Activated T-helper 2 cell treated with anti-CD3 and anti-CD28 coated beads, Interferon-gamma antibody, Interleukin-2, Interleukin-4, amounts not matched to agents 10 μg/mL and 5 μg/mL and 100 μg/mL, durations not matched to agents 14 hours and 24 hours and 36 hours (primary cell): Measurements from ENCODE around the gene NAXD. TPM values are rescaled to one million over a fixed set of nuclear protein-coding genes. Genes with fewer than 3 reads are reported as not detected.
"Not testable (repeated sequence)": the region's sequence is repeated elsewhere in the genome, so short reads cannot be mapped to it uniquely, and the experiment has no call there.

ENCODE experiments used
- DNase-seq: peaks from one replicate; pipeline ENCODE4 v3.0.0; 2021; ENCODE audit warnings: low spot score
- H3K27ac Mint-ChIP-seq: one replicate; pipeline ENCODE4 v1.8.0; 2021; ENCODE audit warnings: mixed read lengths
- H3K27me3 Mint-ChIP-seq: one replicate; pipeline ENCODE4 v1.8.0; 2021; ENCODE audit warnings: low read depth, mixed read lengths
- H3K36me3 Mint-ChIP-seq: one replicate; pipeline ENCODE4 v1.8.0; 2021; ENCODE audit warnings: low read depth, mixed read lengths
- H3K4me1 Mint-ChIP-seq: one replicate; pipeline ENCODE4 v1.8.0; 2021; ENCODE audit warnings: low read depth, mixed read lengths
- H3K4me3 Mint-ChIP-seq: one replicate; pipeline ENCODE4 v1.8.0; 2021; ENCODE audit warnings: low read depth, mild to moderate bottlenecking, moderate library complexity, mixed read lengths
- H3K9me3 Mint-ChIP-seq: one replicate; pipeline ENCODE4 v1.8.0; 2021; ENCODE audit warnings: mixed read lengths
- intact Hi-C: fragments of 100-400 bp; cut with micrococcal nuclease; formaldehyde crosslinking; loops from one replicate; pipeline ENCODE4 v1.15.1; 2023
- total RNA-seq: library from RNA; stranded (reverse); gene quantifications from 2 replicates; pipeline ENCODE4 v1.2.3, GENCODE V29; 2022

The NAXD gene
- total RNA-seq, 1 donor from 2014 or later, result 21.7 TPM

DNA sequence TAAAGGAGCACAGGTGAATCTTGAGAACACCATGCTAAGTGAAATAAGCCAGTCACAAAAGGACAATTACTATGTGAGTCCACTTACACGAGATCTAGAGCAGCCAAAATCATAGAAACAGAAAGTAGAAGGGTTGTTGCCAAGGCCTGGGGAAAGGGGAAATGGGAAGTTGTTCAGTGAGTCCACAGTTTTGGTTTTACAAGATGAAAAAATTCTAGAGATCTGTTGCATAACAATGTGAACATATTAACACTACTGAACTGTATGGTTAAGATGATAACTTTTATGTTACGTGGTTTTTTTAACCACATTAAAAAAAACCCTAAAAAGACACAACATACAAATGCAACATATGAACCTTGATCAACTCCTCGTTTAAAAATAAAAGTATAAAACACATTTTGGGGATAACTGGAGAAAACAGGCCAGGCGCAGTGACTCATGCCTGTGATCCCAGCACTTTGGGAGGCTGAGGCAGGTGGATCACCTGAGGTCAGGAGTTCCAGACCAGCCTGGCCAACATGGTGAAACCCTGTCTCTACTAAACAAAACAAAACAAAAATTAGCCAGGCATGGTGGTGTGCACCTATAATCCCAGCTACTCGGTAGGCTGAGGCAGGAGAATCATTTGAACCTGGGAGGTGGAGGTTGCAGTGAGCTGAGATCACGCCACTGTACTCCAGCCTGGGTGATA, 43.0 kb downstream of the NAXD start:
- H3K4me3 Mint-ChIP-seq, H3K27me3 Mint-ChIP-seq, DNase-seq, intact Hi-C loops, H3K27ac Mint-ChIP-seq: not testable (repeated sequence)
- peaks cover 79% of the 10 kb centered on the region for H3K36me3 Mint-ChIP-seq
- peaks cover 26% of the 10 kb centered on the region for H3K9me3 Mint-ChIP-seq
- peaks cover 12% of the 10 kb centered on the region for H3K4me1 Mint-ChIP-seq

- Mint-ChIP-seq H3K36me3 (peaks cover 85% of the 10 kb centered on the region), H3K27ac (no peak overlapping the region), H3K4me3 (no peak overlapping the region), H3K4me1 (peaks cover 10% of the 10 kb centered on the region), H3K27me3 (no peaks in the 10 kb centered on the region), H3K9me3 (peaks cover 26% of the 10 kb centered on the region)
- no peak for DNase-seq
- intact Hi-C loops, result no loop called here
Measured at GRCh38 chr13:110661256-110661655, 45.9 kb downstream of the NAXD start.

GRCh38 chr13:110662091-110662490, 46.7 kb downstream of the NAXD start:
- Mint-ChIP-seq H3K4me3 (no peak overlapping the region), H3K9me3 (peaks cover 26% of the 10 kb centered on the region), H3K36me3 (peaks cover 89% of the 10 kb centered on the region), H3K4me1 (peaks cover 9% of the 10 kb centered on the region), H3K27me3 (no peaks in the 10 kb centered on the region), H3K27ac (no peak overlapping the region)
- intact Hi-C loops, result no loop called here
- DNase-seq, result no peak

- no peak for DNase-seq
- no peaks in the 10 kb centered on the region for H3K27me3 Mint-ChIP-seq
- H3K4me1 Mint-ChIP-seq, result peaks cover 6% of the 10 kb centered on the region
- H3K4me3 Mint-ChIP-seq, result no peak overlapping the region
- intact Hi-C loops, result no loop called here
- H3K36me3 Mint-ChIP-seq, result peaks cover 89% of the 10 kb centered on the region
- H3K9me3 Mint-ChIP-seq, result peaks cover 22% of the 10 kb centered on the region
- no peak overlapping the region for H3K27ac Mint-ChIP-seq
Measured at GRCh38 chr13:110662777-110663443, 47.6 kb downstream of the NAXD start.

DNA sequence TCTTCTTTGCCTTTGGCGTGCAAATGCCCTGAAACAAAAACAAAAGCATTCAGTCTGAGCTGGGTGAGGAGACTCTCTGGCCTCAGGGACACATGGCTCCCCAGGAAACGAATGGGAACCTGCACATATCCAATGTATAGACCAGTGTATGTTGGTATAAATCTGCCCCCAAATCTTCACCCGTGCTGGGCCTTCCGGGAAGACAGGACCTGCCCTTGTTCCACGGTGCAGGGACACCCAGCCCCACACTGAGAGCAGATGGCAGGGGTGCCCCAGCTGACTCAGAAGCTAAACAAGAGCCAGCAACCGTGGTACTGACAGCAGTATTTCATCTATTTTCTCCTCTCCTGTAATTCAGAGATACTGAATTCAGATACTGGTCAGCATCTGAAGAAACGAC, 48.1 kb downstream of the NAXD start:
- no peaks in the 10 kb centered on the region for H3K27me3 Mint-ChIP-seq
- no peak overlapping the region for H3K4me3 Mint-ChIP-seq
- peaks cover 86% of the 10 kb centered on the region for H3K36me3 Mint-ChIP-seq
- no peak overlapping the region for H3K27ac Mint-ChIP-seq
- peaks cover under 1% of the 10 kb centered on the region for H3K4me1 Mint-ChIP-seq
- DNase-seq, result no peak
- intact Hi-C loops, result no loop called here
- H3K9me3 Mint-ChIP-seq, result peaks cover 19% of the 10 kb centered on the region

DNA sequence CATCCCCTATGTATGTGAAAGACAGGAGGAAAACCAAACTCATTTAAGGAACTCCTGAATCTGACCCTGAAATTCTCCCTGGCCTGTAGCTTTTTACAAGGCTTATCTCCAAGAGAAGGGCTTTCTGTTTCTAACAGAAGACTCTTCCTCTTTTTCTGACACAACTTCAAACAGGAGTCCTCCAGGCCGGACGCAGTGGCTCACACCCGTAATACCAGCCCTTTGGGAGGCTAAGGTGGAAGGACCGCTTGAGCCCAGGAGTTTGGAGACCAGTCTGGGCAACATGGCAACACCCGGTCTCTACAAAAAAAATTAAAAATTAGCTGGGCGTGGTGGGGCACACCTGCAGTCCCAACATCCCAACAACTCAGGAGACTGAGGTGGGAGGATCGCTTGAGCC, 48.7 kb downstream of the NAXD start:
- no peak overlapping the region for H3K4me3 Mint-ChIP-seq
- H3K27ac Mint-ChIP-seq, result no peak overlapping the region
- H3K9me3 Mint-ChIP-seq, result peaks cover 19% of the 10 kb centered on the region
- H3K27me3 Mint-ChIP-seq, result no peaks in the 10 kb centered on the region
- no peak for DNase-seq
- no peaks in the 10 kb centered on the region for H3K4me1 Mint-ChIP-seq
- H3K36me3 Mint-ChIP-seq, result peaks cover 86% of the 10 kb centered on the region
- intact Hi-C loops, result no loop called here

- Mint-ChIP-seq H3K4me1 (no peaks in the 10 kb centered on the region), H3K4me3 (no peak overlapping the region), H3K36me3 (peaks cover 84% of the 10 kb centered on the region), H3K27ac (no peak overlapping the region), H3K27me3 (no peaks in the 10 kb centered on the region), H3K9me3 (peaks cover 19% of the 10 kb centered on the region)
- intact Hi-C loops, result no loop called here
- no peak for DNase-seq
Measured at GRCh38 chr13:110664673-110665072, 49.3 kb downstream of the NAXD start.

DNA sequence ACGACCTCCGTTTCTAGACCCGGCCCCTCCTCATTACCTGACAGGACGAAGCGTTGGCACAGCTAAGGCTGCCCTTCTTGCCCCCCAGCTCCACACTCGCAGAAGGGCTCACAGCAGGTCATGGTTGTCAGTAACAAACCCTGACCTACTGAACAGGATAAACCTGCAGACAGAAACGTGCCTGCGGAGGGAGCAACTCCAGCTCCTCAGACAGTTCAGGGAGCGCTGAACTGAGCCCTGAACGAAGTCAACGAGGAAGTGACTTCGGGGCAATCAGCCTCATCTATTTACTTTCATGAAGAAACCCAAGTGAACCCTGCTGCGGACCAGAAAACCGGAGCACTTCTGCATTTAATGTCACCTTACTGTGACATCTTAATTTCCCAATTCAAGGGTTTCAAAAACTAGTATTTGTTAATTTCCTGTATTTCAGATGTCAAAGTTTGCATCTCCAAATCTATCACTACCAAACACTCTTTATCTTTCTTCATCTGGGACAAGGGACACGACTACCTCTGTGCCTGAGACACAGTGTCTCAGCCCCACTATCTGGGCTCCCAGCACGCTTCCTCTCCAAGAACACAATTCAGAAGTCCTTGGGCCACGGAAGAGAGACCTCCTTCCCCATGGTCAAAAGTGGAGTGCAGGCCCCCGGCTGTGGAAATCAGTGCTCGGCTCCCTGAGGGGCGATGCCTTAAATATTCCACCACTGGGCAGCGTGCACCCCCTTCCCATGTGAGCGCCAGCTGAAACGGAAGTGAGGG, 50.3 kb downstream of the NAXD start:
- Mint-ChIP-seq H3K4me1 (no peaks in the 10 kb centered on the region), H3K27ac (no peak overlapping the region), H3K4me3 (no peak overlapping the region), H3K9me3 (peaks cover 13% of the 10 kb centered on the region), H3K27me3 (no peaks in the 10 kb centered on the region), H3K36me3 (peaks cover 82% of the 10 kb centered on the region)
- intact Hi-C loops, result no loop called here
- no peak for DNase-seq

GRCh38 chr13:110666255-110666533, 50.8 kb downstream of the NAXD start:
- no peaks in the 10 kb centered on the region for H3K4me1 Mint-ChIP-seq
- H3K9me3 Mint-ChIP-seq, result peaks cover 10% of the 10 kb centered on the region
- no peak for DNase-seq
- no peak overlapping the region for H3K4me3 Mint-ChIP-seq
- H3K27ac Mint-ChIP-seq, result no peak overlapping the region
- H3K27me3 Mint-ChIP-seq, result no peaks in the 10 kb centered on the region
- intact Hi-C loops, result no loop called here
- H3K36me3 Mint-ChIP-seq, result peaks cover 83% of the 10 kb centered on the region

- H3K4me1 Mint-ChIP-seq, result peaks cover 3% of the 10 kb centered on the region
- no peaks in the 10 kb centered on the region for H3K9me3 Mint-ChIP-seq
- H3K27ac Mint-ChIP-seq, result no peak overlapping the region
- DNase-seq, result no peak
- peaks cover 82% of the 10 kb centered on the region for H3K36me3 Mint-ChIP-seq
- no peaks in the 10 kb centered on the region for H3K27me3 Mint-ChIP-seq
- no peak overlapping the region for H3K4me3 Mint-ChIP-seq
- intact Hi-C loops, result no loop called here
Measured at GRCh38 chr13:110669036-110669435, 53.7 kb downstream of the NAXD start.

DNA sequence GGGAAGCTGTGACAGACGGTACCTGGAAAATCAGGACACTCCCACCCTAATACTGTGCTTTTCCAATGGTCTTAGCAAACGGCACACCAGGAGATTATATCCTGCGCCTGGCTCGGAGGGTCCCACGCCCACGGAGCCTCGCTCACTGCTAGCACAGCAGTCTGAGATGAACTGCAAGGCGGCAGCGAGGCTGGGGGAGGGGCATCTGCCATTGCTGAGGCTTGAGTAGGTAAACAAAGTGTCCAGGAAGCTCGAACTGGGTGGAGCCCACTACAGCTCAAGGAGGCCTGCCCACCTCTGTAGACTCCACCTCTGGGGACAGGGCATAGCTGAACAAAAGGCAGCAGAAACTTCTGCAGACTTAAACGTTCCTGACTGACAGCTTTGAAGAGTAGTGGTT, 54.5 kb downstream of the NAXD start:
- DNase-seq, H3K27me3 Mint-ChIP-seq, H3K27ac Mint-ChIP-seq, H3K4me1 Mint-ChIP-seq, H3K9me3 Mint-ChIP-seq, intact Hi-C loops, H3K4me3 Mint-ChIP-seq: not testable (repeated sequence)
- peaks cover 85% of the 10 kb centered on the region for H3K36me3 Mint-ChIP-seq

GRCh38 chr13:110676595-110677587, 61.5 kb downstream of the NAXD start:
- no peak overlapping the region for H3K4me3 Mint-ChIP-seq
- H3K9me3 Mint-ChIP-seq, result no peaks in the 10 kb centered on the region
- H3K27me3 Mint-ChIP-seq, result no peaks in the 10 kb centered on the region
- peak overlapping the region; percentile 67 for H3K27ac Mint-ChIP-seq
- H3K4me1 Mint-ChIP-seq, result peaks cover 3% of the 10 kb centered on the region
- no peak for DNase-seq
- peaks cover 86% of the 10 kb centered on the region for H3K36me3 Mint-ChIP-seq
- intact Hi-C loops, result no loop called here
